Sigmoid colon (tissue), 7 donors: ENCODE data around the gene ECE2. TPM values are rescaled to one million over a fixed set of nuclear protein-coding genes. Genes with fewer than 3 reads are reported as not detected.

ENCODE experiments used
- DNase-seq: peaks from one replicate; pipeline ENCODE4 v3.0.0-alpha.2; 2019
- H3K27ac ChIP-seq, 4 donors: fragments of 200-600 bp; sonication (generic); one replicate each; pipeline ENCODE4 v1.5.1; 2016 to 2019; ENCODE audit warnings: mild to moderate bottlenecking in 1 of 4
- H3K27me3 ChIP-seq, 3 donors: fragments of 200-600 bp; sonication (generic); one replicate each; pipeline ENCODE4 v1.5.1; 2019; ENCODE audit warnings: mild to moderate bottlenecking in 1 of 3
- H3K36me3 ChIP-seq, 4 donors: fragments of 200-600 bp; sonication (generic); one replicate each; pipeline ENCODE4 v1.5.1; 2016 to 2019
- H3K4me1 ChIP-seq, 4 donors: fragments of 200-600 bp; sonication (generic); one replicate each; pipeline ENCODE4 v1.5.1; 2017 to 2019
- H3K4me3 ChIP-seq, 4 donors: fragments of 200-600 bp; sonication (generic); one replicate each; pipeline ENCODE4 v1.5.1; 2017 to 2019; ENCODE audit warnings: mild to moderate bottlenecking in 2 of 4, moderate library complexity in 1 of 4
- H3K9me3 ChIP-seq, 4 donors: fragments of 200-600 bp in 3 of 4; sonication (generic) in 3 of 4; one replicate each; pipeline versions ENCODE4 v1.5.1 to v1.6.1; 2013 to 2019
- EP300 ChIP-seq, 4 donors: sonication (generic); formaldehyde crosslinking; IDR thresholded peaks; one replicate each; pipeline ENCODE4 v1.6.1; 2017; ENCODE audit warnings: antibody characterized with exemption in 4 of 4
- POLR2A ChIP-seq, 2 donors: fragments of 450-650 bp; IDR thresholded peaks; one replicate each; pipeline ENCODE4 v1.6.1; 2016; ENCODE audit warnings: antibody characterized with exemption in 2 of 2, mild to moderate bottlenecking in 2 of 2, moderate library complexity in 2 of 2
- POLR2AphosphoS5 ChIP-seq, 4 donors: sonication (generic); formaldehyde crosslinking; IDR thresholded peaks; one replicate each; pipeline ENCODE4 v1.6.1; 2017; ENCODE audit warnings: antibody characterized with exemption in 4 of 4
- WGBS, 2 donors: extraction: QIAGEN DNeasy Blood & Tissue Kit; methylation state at CpG; one replicate each; pipeline ENCODE4 v1.1.7; 2013; 5-methylcytosine and 5-hydroxymethylcytosine counted together
- intact Hi-C: fragments of 100-400 bp; cut with DNase I; formaldehyde crosslinking; loops from one replicate; pipeline ENCODE4 v1.15.1; 2023
- polyA plus RNA-seq, 3 donors: library from polyadenylated mRNA; stranded (reverse); fragments of 200-250 nt; gene quantifications; one replicate each; pipeline ENCODE4 v1.2.3, GENCODE V29; 2013
- total RNA-seq, 4 donors: library from RNA; depleted of rRNA; stranded (reverse); fragments of >200 nt; gene quantifications; one replicate each; pipeline ENCODE4 v1.1.0, GENCODE V29; 2016
- TF ChIP-seq, protein P1 (sequence below), 4 experiments: fragments of 450-650 bp in 3 of 4; fragments of 200-600 bp in 1 of 4; IDR thresholded peaks; one replicate each; pipeline ENCODE4 v1.5.1; 2016 to 2019; ENCODE audit warnings: antibody characterized with exemption in 4 of 4, mild to moderate bottlenecking in 3 of 4, moderate library complexity in 2 of 4
- donor health status: healthy with polysubstance abuse.
- donor health status: Bipolar disorder and iron deficiency.
- donor health status: healthy.

ECE2 gene
- total and polyA plus RNA-seq, 7 donors = 0.49 to 2.9 (median 1.1) TPM; not detected in 2

DNA sequence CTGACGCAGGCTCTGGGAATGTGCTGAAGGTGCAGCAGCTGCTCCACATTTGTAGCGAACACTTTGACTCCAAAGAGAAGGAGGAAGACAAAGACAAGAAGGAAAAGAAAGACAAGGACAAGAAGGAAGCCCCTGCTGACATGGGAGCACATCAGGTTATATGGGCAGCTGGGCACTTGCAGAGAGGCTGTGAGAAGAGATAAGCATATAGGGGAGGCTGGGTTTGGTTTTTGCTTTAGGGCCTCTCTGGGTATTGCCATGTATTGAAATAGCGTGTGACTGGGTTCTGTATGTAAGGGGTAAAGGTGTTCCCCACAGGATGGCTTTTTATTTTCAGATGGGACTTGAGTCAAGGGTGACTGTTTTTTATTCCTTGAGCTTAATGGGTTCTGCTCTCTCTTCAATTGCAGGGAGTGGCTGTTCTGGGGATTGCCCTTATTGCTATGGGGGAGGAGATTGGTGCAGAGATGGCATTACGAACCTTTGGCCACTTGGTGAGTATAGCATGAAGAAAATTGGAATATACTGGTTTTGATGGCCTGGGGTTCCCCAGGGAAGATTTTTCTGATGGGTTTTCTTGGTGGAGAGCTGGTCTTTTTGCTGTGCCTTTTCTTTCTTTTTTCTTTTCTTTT, 30.6 kb downstream of the ECE2 start:
- WGBS, 2 donors = 47 to 80% methylated on average over 4 of the region's 4 CpGs
- Histone ChIP-seq H3K27me3 (no peaks in the 10 kb centered on the region), H3K4me3 (no peak overlapping the region), H3K9me3 (no peaks in the 10 kb centered on the region), H3K4me1 (no peaks in the 10 kb centered on the region), H3K27ac (no peak overlapping the region), H3K36me3 (peaks cover 43 to 80% (median 74%) of the 10 kb centered on the region in 4 donors)
- TF ChIP-seq, protein P1, sequence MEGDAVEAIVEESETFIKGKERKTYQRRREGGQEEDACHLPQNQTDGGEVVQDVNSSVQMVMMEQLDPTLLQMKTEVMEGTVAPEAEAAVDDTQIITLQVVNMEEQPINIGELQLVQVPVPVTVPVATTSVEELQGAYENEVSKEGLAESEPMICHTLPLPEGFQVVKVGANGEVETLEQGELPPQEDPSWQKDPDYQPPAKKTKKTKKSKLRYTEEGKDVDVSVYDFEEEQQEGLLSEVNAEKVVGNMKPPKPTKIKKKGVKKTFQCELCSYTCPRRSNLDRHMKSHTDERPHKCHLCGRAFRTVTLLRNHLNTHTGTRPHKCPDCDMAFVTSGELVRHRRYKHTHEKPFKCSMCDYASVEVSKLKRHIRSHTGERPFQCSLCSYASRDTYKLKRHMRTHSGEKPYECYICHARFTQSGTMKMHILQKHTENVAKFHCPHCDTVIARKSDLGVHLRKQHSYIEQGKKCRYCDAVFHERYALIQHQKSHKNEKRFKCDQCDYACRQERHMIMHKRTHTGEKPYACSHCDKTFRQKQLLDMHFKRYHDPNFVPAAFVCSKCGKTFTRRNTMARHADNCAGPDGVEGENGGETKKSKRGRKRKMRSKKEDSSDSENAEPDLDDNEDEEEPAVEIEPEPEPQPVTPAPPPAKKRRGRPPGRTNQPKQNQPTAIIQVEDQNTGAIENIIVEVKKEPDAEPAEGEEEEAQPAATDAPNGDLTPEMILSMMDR (IDR thresholded peaks at IDR 0.05) = no peak
- no peak for TF ChIP-seq POLR2A (IDR thresholded peaks at IDR 0.05)
- DNase-seq = no peak
- intact Hi-C loops = no loop called here

DNA sequence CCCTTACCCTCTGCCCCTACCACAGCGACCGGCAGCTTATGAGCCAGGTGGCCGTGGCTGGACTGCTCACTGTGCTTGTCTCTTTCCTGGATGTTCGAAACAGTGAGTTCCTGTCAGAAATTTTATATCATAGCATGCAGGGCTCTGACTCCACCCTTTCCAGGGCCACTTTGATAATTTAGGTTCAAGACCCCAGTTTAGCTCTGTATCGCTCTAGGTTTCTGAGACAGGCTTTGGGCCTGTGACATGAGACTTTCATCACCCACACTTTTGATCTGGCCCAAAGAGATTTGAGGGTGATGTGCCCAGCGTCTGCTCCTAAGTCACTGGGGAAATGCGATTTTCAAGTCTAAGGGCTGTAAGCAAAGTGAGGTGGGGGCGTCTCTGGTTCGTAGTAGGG, 32.1 kb downstream of the ECE2 start:
- Histone ChIP-seq H3K27ac (no peak overlapping the region), H3K27me3 (no peaks in the 10 kb centered on the region), H3K4me3 (no peak overlapping the region), H3K4me1 (no peaks in the 10 kb centered on the region), H3K36me3 (peaks cover 35 to 65% (median 60%) of the 10 kb centered on the region in 4 donors), H3K9me3 (no peaks in the 10 kb centered on the region)
- no peak for DNase-seq
- intact Hi-C loops = no loop called here
- 97 to 98% methylated on average over 9 of the region's 9 CpGs for WGBS, 2 donors
- TF ChIP-seq POLR2A (IDR thresholded peaks at IDR 0.05) (no peak), EP300 (IDR thresholded peaks at IDR 0.05) (no peak), POLR2AphosphoS5 (IDR thresholded peaks at IDR 0.05) (no peak)
- TF ChIP-seq, protein P1 (IDR thresholded peaks at IDR 0.05) = no peak

DNA sequence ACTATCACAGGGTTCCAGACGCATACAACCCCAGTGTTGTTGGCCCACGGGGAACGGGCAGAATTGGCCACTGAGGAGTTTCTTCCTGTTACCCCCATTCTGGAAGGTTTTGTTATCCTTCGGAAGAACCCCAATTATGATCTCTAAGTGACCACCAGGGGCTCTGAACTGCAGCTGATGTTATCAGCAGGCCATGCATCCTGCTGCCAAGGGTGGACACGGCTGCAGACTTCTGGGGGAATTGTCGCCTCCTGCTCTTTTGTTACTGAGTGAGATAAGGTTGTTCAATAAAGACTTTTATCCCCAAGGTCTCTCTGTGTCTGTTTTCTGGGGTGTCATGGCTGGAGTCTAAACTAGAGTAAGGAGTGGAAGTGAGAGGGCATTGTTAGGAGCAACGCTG, 32.9 kb downstream of the ECE2 start:
- H3K36me3 ChIP-seq = peaks cover 27 to 57% (median 52%) of the 10 kb centered on the region in 4 donors
- 84 to 85% methylated on average over 7 of the region's 7 CpGs for WGBS, 2 donors

DNA sequence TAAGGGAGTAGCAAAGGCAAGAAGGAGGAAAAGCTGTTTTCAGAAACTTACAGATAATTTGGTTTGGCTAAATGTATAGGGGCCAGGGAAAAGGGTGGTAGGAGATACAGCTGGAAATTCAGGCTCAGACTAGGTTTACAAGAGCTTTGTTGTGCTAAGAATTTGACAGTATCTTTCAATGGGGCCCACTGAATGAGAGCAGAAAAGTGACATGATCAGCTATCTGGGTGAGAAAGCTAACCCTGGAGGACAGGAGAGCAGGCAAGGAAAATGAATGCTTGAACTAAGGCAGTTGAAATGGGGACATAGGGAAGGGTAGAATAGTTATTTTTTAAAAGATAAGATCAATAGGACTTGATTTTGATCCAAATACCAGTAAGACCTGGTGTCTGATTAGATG, 35.8 kb downstream of the ECE2 start:
- Histone ChIP-seq H3K4me3 (no peak overlapping the region), H3K27me3 (no peaks in the 10 kb centered on the region), H3K4me1 (peaks cover 0 to 19% (median 12%) of the 10 kb centered on the region in 4 donors), H3K36me3 (peaks cover 14 to 32% (median 25%) of the 10 kb centered on the region in 4 donors), H3K27ac (no peak overlapping the region), H3K9me3 (no peaks in the 10 kb centered on the region)
- DNase-seq = no peak
- TF ChIP-seq POLR2A (IDR thresholded peaks at IDR 0.05) (no peak), POLR2AphosphoS5 (IDR thresholded peaks at IDR 0.05) (no peak), EP300 (IDR thresholded peaks at IDR 0.05) (no peak)
- TF ChIP-seq, protein P1 (IDR thresholded peaks at IDR 0.05) = no peak
- intact Hi-C loops = no loop called here

More for the DNA sequence above, 32.9 kb downstream of the ECE2 start:
- Histone ChIP-seq H3K4me3 (no peak overlapping the region), H3K27me3 (no peaks in the 10 kb centered on the region), H3K4me1 (peaks cover 0 to 3% (median under 1%) of the 10 kb centered on the region in 4 donors), H3K9me3 (no peaks in the 10 kb centered on the region), H3K27ac (no peak overlapping the region)
- intact Hi-C loops = no loop called here
- TF ChIP-seq POLR2A (IDR thresholded peaks at IDR 0.05) (no peak), EP300 (IDR thresholded peaks at IDR 0.05) (no peak), POLR2AphosphoS5 (IDR thresholded peaks at IDR 0.05) (no peak)
- no peak for DNase-seq

GRCh38 chr3:184314363-184314699, 38.5 kb downstream of the ECE2 start, which contains the start of gene EIF4G1:
EIF4G1 (plus strand) TSS chr3:184314606; CDS start chr3:184315797, 1,191 bp downstream.
- H3K27ac ChIP-seq = peak within 1 kb of the TSS; percentile 98 to 99 (median 98)
- H3K36me3 ChIP-seq = peaks cover 0 to 25% (median 16%) of the 10 kb centered on the region in 4 donors
- no peaks in the 10 kb centered on the region for H3K9me3 ChIP-seq
- TF ChIP-seq EP300 (IDR thresholded peaks at IDR 0.05) (peak in 1 of 4 donors; percentile 30), POLR2A (IDR thresholded peaks at IDR 0.05) (peak in 1 of 2 donors; percentile 27), POLR2AphosphoS5 (IDR thresholded peaks at IDR 0.05) (peak; percentile 68 to 91 (median 86))
- TF ChIP-seq, protein P1 (IDR thresholded peaks at IDR 0.05) = no peak
- H3K27me3 ChIP-seq = no peaks in the 10 kb centered on the region
- intact Hi-C loops = loop anchor here (1.0 to 2.0 kb wide), 2 partner anchors 23 to 48 kb away; partner anchors contain the start of gene FAM131A
- peak; percentile 98 for DNase-seq
- H3K4me3 ChIP-seq = peak within 1 kb of the TSS; percentile 68 to 93 (median 88)
- H3K4me1 ChIP-seq = peaks cover 0 to 45% (median 39%) of the 10 kb centered on the region in 4 donors
- WGBS, 2 donors = 0% methylated on average over 40 of the region's 40 CpGs
